HepG2 (cell line): Measurements from ENCODE around the gene TTBK1. TPM values are rescaled to one million over a fixed set of nuclear protein-coding genes. Genes with fewer than 3 reads are reported as not detected.
A peak's percentile ranks its signal among the peaks of the same experiment; 100 is the strongest.

Source experiments
- AGO2 ChIP-seq: fragments of 200-400 bp; formaldehyde crosslinking; optimal IDR thresholded peaks from 2 replicates; pipeline ENCODE3; 2017; ENCODE audit warnings: mild to moderate bottlenecking, low read depth, low read length, moderate library complexity
- IRF9 ChIP-seq: sonication (generic); formaldehyde crosslinking; IDR thresholded peaks from 2 replicates; pipeline ENCODE4 v1.8.0; 2022; ENCODE audit warnings: missing genetic modification reagents, mild to moderate bottlenecking, borderline replicate concordance
- KLF16 ChIP-seq, 2 experiments: sonication (generic) in 1 of 2; formaldehyde crosslinking in 1 of 2; IDR thresholded peaks; 2 replicates each; pipeline versions ENCODE4 v1.6.1 to v1.8.0; 2016 to 2023; ENCODE audit warnings: missing genetic modification reagents in 2 of 2, missing compliant biosample characterization in 1 of 2
- MYC ChIP-seq: sonication (generic); formaldehyde crosslinking; IDR thresholded peaks from 2 replicates; pipeline ENCODE4 v1.9.0; 2021; ENCODE audit warnings: missing genetic modification reagents, borderline replicate concordance
- NR2F2 ChIP-seq: IDR thresholded peaks from 2 replicates; pipeline ENCODE4 v1.6.1; 2012; ENCODE audit warnings: low read depth, inconsistent platforms, borderline replicate concordance
- SRF ChIP-seq: IDR thresholded peaks from 2 replicates; pipeline ENCODE4 v1.6.1; 2011; ENCODE audit warnings: mild to moderate bottlenecking, low read depth, low read length, moderate library complexity
- ZNF207 ChIP-seq: fragments of 450-650 bp; IDR thresholded peaks from 2 replicates; pipeline ENCODE4 v1.6.1; 2016; ENCODE audit warnings: antibody characterized with exemption, borderline replicate concordance
- ZNF234 ChIP-seq: sonication (generic); formaldehyde crosslinking; conservative IDR thresholded peaks from 2 replicates; pipeline ENCODE4 v1.5.1; 2020; ENCODE audit warnings: mild to moderate bottlenecking, missing genetic modification reagents
- ZNF256 ChIP-seq: sonication (generic); formaldehyde crosslinking; conservative IDR thresholded peaks from 2 replicates; pipeline ENCODE4 v1.4.0; 2020; ENCODE audit warnings: missing genetic modification reagents
- ZNF260 ChIP-seq: sonication (generic); formaldehyde crosslinking; IDR thresholded peaks from 2 replicates; pipeline ENCODE4 v1.4.0; 2020; ENCODE audit warnings: missing genetic modification reagents, low read depth, mild to moderate bottlenecking, borderline replicate concordance
- ZNF44 ChIP-seq: sonication (generic); formaldehyde crosslinking; IDR thresholded peaks from 2 replicates; pipeline ENCODE4 v1.5.1; 2020; ENCODE audit warnings: mild to moderate bottlenecking, missing genetic modification reagents
- ZNF577 ChIP-seq: sonication (generic); formaldehyde crosslinking; IDR thresholded peaks from 2 replicates; pipeline ENCODE4 v1.4.0; 2020; ENCODE audit warnings: mild to moderate bottlenecking, low read depth, missing genetic modification reagents, borderline replicate concordance
- ZNF629 ChIP-seq: sonication (generic); formaldehyde crosslinking; conservative IDR thresholded peaks from 2 replicates; pipeline ENCODE4 v1.5.0; 2020; ENCODE audit warnings: missing genetic modification reagents
- polyA plus RNA-seq, 8 experiments: library from polyadenylated mRNA; depleted of rRNA in 3 of 8; stranded (reverse) in 7 of 8; unstranded in 1 of 8; fragments of >200 nt; fragmentation: Illumina TruSeq in 4 of 8; extraction: Trizol in 4 of 8; gene quantifications; 2 replicates each; pipeline versions ENCODE4 v1.2.1 to v1.2.3, GENCODE V29; 2011 to 2016; ENCODE audit warnings: low read depth in 4 of 8, missing spikeins in 1 of 8, mixed read lengths in 1 of 8; ENCODE audit not compliant: insufficient read depth in 1 of 8
- total RNA-seq, 5 experiments: library from RNA; depleted of rRNA; stranded (reverse); fragments of >200 nt; fragmentation: Illumina TruSeq; extraction: Trizol; gene quantifications; 2 replicates each; pipeline ENCODE4 v1.2.3, GENCODE V29; 2016; ENCODE audit warnings: low read depth in 1 of 5
- TF ChIP-seq, protein P1 (sequence below): sonication (generic); formaldehyde crosslinking; IDR thresholded peaks from 2 replicates; pipeline ENCODE4 v1.4.0; 2020; ENCODE audit warnings: missing genetic modification reagents
- TF ChIP-seq, protein P2 (sequence below): fragments of 450-650 bp; IDR thresholded peaks from 2 replicates; pipeline ENCODE4 v1.6.1; 2017
- TF ChIP-seq, protein P3 (sequence below): sonication (generic); formaldehyde crosslinking; IDR thresholded peaks from 2 replicates; pipeline ENCODE4 v1.4.0; 2020; ENCODE audit warnings: missing genetic modification reagents, borderline replicate concordance
- TF ChIP-seq, protein P4 (sequence below): sonication (generic); formaldehyde crosslinking; IDR thresholded peaks from 2 replicates; pipeline ENCODE4 v1.4.0; 2020; ENCODE audit warnings: missing genetic modification reagents
- TF ChIP-seq, protein P5 (sequence below): sonication (generic); formaldehyde crosslinking; IDR thresholded peaks from 2 replicates; pipeline ENCODE4 v1.8.1; 2022; ENCODE audit warnings: low read depth, mild to moderate bottlenecking, missing genetic modification reagents

The TTBK1 gene
- total and polyA plus RNA-seq, 2 of the 13 experiments (the other 11 are each of a cell fraction or from before 2014, with no cell fraction given), result 0.24 to 0.33 TPM

DNA sequence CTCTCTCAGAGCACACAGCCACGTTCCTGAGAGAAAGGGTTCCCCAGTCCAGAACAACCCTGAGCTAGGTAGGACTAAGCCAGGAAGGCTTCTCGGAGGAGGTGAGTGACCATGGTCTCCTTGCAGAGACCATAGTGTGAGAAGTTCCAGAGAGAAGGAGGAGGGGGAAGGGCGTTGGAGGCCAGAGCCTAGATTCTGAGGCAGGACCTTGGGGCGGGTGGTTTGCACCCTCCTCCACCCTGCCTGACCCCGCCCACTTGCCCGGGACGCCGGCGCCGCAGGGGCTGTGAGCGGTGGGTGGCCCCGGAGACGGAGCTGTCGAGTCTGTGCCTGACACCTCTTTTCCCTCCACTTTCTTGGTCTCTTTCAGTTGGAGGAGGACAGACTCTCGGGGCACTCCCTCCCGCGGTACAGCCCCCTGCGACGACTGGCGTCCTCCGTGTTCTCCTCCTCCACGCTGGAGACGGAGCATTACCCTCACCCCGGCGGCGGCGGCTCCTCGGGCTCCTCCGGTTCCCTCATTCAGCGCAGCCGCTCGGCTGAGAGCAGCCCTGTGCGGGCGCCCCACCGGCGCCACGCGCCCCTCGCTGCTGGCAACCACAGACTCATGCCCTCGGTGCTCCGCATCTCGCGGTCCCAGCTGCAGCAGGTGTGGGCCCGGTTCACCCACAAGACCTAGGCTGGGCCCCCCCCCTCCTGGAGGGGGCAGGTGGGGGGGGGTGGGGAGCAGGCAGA, 26.2 kb downstream of the TTBK1 start (continued):
- TF ChIP-seq, protein P1, sequence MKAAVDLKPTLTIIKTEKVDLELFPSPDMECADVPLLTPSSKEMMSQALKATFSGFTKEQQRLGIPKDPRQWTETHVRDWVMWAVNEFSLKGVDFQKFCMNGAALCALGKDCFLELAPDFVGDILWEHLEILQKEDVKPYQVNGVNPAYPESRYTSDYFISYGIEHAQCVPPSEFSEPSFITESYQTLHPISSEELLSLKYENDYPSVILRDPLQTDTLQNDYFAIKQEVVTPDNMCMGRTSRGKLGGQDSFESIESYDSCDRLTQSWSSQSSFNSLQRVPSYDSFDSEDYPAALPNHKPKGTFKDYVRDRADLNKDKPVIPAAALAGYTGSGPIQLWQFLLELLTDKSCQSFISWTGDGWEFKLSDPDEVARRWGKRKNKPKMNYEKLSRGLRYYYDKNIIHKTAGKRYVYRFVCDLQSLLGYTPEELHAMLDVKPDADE, result no peak
- no peak for TF ChIP-seq NR2F2
- TF ChIP-seq, protein P2, sequence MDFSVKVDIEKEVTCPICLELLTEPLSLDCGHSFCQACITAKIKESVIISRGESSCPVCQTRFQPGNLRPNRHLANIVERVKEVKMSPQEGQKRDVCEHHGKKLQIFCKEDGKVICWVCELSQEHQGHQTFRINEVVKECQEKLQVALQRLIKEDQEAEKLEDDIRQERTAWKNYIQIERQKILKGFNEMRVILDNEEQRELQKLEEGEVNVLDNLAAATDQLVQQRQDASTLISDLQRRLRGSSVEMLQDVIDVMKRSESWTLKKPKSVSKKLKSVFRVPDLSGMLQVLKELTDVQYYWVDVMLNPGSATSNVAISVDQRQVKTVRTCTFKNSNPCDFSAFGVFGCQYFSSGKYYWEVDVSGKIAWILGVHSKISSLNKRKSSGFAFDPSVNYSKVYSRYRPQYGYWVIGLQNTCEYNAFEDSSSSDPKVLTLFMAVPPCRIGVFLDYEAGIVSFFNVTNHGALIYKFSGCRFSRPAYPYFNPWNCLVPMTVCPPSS, result no peak
- TF ChIP-seq AGO2, result peak; percentile 65
- TF ChIP-seq, protein P3, sequence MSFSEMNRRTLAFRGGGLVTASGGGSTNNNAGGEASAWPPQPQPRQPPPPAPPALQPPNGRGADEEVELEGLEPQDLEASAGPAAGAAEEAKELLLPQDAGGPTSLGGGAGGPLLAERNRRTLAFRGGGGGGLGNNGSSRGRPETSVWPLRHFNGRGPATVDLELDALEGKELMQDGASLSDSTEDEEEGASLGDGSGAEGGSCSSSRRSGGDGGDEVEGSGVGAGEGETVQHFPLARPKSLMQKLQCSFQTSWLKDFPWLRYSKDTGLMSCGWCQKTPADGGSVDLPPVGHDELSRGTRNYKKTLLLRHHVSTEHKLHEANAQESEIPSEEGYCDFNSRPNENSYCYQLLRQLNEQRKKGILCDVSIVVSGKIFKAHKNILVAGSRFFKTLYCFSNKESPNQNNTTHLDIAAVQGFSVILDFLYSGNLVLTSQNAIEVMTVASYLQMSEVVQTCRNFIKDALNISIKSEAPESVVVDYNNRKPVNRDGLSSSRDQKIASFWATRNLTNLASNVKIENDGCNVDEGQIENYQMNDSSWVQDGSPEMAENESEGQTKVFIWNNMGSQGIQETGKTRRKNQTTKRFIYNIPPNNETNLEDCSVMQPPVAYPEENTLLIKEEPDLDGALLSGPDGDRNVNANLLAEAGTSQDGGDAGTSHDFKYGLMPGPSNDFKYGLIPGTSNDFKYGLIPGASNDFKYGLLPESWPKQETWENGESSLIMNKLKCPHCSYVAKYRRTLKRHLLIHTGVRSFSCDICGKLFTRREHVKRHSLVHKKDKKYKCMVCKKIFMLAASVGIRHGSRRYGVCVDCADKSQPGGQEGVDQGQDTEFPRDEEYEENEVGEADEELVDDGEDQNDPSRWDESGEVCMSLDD (CRISPR knock-in tag), result no peak
- TF ChIP-seq MYC (CRISPR knock-in tag), result peak; percentile 13; the same call in 1 of the 2 replicates
- TF ChIP-seq, protein P4, sequence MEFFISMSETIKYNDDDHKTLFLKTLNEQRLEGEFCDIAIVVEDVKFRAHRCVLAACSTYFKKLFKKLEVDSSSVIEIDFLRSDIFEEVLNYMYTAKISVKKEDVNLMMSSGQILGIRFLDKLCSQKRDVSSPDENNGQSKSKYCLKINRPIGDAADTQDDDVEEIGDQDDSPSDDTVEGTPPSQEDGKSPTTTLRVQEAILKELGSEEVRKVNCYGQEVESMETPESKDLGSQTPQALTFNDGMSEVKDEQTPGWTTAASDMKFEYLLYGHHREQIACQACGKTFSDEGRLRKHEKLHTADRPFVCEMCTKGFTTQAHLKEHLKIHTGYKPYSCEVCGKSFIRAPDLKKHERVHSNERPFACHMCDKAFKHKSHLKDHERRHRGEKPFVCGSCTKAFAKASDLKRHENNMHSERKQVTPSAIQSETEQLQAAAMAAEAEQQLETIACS (CRISPR knock-in tag), result no peak
- TF ChIP-seq KLF16 (CRISPR knock-in tag; IDR thresholded peaks at IDR 0.05), result 0 out of 4 replicates have a peak, but pooled peaks of 1 of the 2 experiments have one; percentile 9
- TF ChIP-seq, protein P5, sequence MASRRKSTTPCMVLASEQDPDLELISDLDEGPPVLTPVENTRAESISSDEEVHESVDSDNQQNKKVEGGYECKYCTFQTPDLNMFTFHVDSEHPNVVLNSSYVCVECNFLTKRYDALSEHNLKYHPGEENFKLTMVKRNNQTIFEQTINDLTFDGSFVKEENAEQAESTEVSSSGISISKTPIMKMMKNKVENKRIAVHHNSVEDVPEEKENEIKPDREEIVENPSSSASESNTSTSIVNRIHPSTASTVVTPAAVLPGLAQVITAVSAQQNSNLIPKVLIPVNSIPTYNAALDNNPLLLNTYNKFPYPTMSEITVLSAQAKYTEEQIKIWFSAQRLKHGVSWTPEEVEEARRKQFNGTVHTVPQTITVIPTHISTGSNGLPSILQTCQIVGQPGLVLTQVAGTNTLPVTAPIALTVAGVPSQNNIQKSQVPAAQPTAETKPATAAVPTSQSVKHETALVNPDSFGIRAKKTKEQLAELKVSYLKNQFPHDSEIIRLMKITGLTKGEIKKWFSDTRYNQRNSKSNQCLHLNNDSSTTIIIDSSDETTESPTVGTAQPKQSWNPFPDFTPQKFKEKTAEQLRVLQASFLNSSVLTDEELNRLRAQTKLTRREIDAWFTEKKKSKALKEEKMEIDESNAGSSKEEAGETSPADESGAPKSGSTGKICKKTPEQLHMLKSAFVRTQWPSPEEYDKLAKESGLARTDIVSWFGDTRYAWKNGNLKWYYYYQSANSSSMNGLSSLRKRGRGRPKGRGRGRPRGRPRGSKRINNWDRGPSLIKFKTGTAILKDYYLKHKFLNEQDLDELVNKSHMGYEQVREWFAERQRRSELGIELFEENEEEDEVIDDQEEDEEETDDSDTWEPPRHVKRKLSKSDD (CRISPR knock-in tag), result peak; percentile 72; the same call in 1 of the 2 replicates
- TF ChIP-seq SRF, result no peak
- no peak for TF ChIP-seq ZNF234 (CRISPR knock-in tag)
- TF ChIP-seq ZNF260, result no peak
- TF ChIP-seq ZNF256 (CRISPR knock-in tag), result no peak
- TF ChIP-seq ZNF577 (CRISPR knock-in tag), result no peak
- no peak for TF ChIP-seq ZNF207
- 0 out of 2 replicates have a peak, but pooled peaks have one; percentile 1 for TF ChIP-seq ZNF629 (CRISPR knock-in tag)
- 0 out of 2 replicates have a peak, but pooled peaks have one; percentile 26 for TF ChIP-seq IRF9 (CRISPR knock-in tag)
- TF ChIP-seq ZNF44 (CRISPR knock-in tag), result no peak
